Measurements from ENCODE around the gene WDR4.
"Not testable (repeated sequence)": the region's sequence is repeated elsewhere in the genome, so short reads cannot be mapped to it uniquely, and the experiment has no call there.

The WDR4 gene

DNA sequence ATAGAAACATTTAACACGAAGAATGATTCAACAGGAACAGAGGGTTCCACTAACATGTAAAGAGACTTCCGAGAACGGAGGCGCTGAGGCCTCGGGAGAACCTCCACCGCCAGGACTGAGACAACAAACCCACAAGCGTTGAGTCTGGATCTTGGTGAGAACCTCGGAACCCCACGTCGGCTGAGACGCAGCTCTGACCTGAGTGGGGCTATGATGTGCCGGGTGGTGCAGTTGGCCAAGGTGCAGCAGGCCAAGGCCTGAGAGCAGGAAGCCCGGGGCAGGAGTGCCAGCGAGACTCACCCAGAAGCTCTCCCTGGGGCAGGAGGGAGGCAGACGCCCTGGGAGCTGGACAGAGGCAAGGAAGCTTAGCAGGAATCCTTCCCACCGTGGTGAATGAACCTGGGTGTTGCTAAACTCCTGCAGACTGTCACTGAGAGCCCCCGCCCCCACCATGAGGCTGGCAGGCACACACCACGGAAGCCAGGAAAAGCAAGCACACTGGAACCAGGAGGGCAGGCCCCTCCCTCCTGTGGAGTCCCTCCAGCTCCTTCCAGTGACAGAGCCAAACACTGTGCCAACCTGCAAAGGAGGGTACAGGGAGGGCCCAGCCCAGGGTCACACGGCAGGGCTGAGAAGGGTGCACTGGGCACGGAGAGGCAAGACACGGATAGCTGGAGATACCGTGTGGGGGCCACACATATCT lies 34.8 kb downstream of the WDR4 start:
- Histone ChIP-seq H3K4me3 (ENCODE audit: low read length) (no peak overlapping the region), H3K4me1 (ENCODE audit: control insufficient read depth, low read length) (no peaks in the 10 kb centered on the region), H3F3A (ENCODE audit: control insufficient read depth, insufficient read depth) (no peaks in the 10 kb centered on the region), H3K4me2 (ENCODE audit: low read length) (no peak overlapping the region), H4K20me1 (ENCODE audit: control insufficient read depth, insufficient read depth, low read depth, low read length) (peaks cover 10% of the 10 kb centered on the region; the same call in 1 of the 2 replicates), H3K27ac (ENCODE audit: low read depth, low read length) (no peak overlapping the region), H3K9me2 (replicated peaks; ENCODE audit: control insufficient read depth, low read length) (no peaks in the 10 kb centered on the region), H3K27me3 (ENCODE audit: control insufficient read depth, low read length) (no peaks in the 10 kb centered on the region), H3K9me3 (ENCODE audit: control insufficient read depth, insufficient read depth, low read length) (no peaks in the 10 kb centered on the region), H3K36me3 (ENCODE audit: control insufficient read depth, low read length) (peaks cover 88% of the 10 kb centered on the region), H3K79me2 (ENCODE audit: control insufficient read depth, low read length) (peaks cover 62% of the 10 kb centered on the region)
- TF ChIP-seq, protein P1, sequence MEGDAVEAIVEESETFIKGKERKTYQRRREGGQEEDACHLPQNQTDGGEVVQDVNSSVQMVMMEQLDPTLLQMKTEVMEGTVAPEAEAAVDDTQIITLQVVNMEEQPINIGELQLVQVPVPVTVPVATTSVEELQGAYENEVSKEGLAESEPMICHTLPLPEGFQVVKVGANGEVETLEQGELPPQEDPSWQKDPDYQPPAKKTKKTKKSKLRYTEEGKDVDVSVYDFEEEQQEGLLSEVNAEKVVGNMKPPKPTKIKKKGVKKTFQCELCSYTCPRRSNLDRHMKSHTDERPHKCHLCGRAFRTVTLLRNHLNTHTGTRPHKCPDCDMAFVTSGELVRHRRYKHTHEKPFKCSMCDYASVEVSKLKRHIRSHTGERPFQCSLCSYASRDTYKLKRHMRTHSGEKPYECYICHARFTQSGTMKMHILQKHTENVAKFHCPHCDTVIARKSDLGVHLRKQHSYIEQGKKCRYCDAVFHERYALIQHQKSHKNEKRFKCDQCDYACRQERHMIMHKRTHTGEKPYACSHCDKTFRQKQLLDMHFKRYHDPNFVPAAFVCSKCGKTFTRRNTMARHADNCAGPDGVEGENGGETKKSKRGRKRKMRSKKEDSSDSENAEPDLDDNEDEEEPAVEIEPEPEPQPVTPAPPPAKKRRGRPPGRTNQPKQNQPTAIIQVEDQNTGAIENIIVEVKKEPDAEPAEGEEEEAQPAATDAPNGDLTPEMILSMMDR (IDR thresholded peaks at IDR 0.05; ENCODE audit: low read depth, low read length, poor library complexity, severe bottlenecking): no peak
- TF ChIP-seq EZH2phosphoT487 (IDR thresholded peaks at IDR 0.05; ENCODE audit: borderline replicate concordance, low read length): no peak

DNA sequence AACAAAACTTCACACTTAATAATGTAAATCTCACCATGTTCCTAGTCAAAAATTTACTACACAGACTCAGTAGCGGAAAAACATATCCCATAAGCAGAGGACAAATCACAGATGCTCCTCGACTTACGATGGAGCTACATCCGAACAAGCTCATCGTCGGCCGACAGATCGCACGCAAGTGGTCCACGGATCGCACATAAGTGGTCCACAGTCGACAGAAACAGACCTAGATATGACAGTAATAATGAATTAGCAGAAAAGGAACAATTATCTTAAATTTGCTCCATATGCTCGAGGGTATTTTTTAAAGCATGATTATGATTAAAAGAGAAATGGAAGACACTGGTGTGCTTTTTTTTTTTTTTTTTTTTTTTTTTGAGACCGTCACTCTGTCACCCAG lies 36.3 kb downstream of the WDR4 start:
- Histone ChIP-seq H3K27ac (ENCODE audit: low read depth, low read length) (no peak overlapping the region), H3K36me3 (ENCODE audit: control insufficient read depth, low read length) (peaks cover 81% of the 10 kb centered on the region), H3K79me2 (ENCODE audit: control insufficient read depth, low read length) (peaks cover 52% of the 10 kb centered on the region), H4K20me1 (ENCODE audit: control insufficient read depth, insufficient read depth, low read depth, low read length) (peaks cover 10% of the 10 kb centered on the region; the same call in 1 of the 2 replicates), H3F3A (ENCODE audit: control insufficient read depth, insufficient read depth) (no peaks in the 10 kb centered on the region), H3K9me2 (replicated peaks; ENCODE audit: control insufficient read depth, low read length) (no peaks in the 10 kb centered on the region), H3K4me3 (ENCODE audit: low read length) (no peak overlapping the region), H3K4me2 (ENCODE audit: low read length) (no peak overlapping the region), H3K27me3 (ENCODE audit: control insufficient read depth, low read length) (no peaks in the 10 kb centered on the region), H3K4me1 (ENCODE audit: control insufficient read depth, low read length) (no peaks in the 10 kb centered on the region), H3K9me3 (ENCODE audit: control insufficient read depth, insufficient read depth, low read length) (no peaks in the 10 kb centered on the region)
- TF ChIP-seq, protein P1 (IDR thresholded peaks at IDR 0.05; ENCODE audit: low read depth, low read length, poor library complexity, severe bottlenecking): no peak
- no peak for TF ChIP-seq EZH2phosphoT487 (IDR thresholded peaks at IDR 0.05; ENCODE audit: borderline replicate concordance, low read length)

DNA sequence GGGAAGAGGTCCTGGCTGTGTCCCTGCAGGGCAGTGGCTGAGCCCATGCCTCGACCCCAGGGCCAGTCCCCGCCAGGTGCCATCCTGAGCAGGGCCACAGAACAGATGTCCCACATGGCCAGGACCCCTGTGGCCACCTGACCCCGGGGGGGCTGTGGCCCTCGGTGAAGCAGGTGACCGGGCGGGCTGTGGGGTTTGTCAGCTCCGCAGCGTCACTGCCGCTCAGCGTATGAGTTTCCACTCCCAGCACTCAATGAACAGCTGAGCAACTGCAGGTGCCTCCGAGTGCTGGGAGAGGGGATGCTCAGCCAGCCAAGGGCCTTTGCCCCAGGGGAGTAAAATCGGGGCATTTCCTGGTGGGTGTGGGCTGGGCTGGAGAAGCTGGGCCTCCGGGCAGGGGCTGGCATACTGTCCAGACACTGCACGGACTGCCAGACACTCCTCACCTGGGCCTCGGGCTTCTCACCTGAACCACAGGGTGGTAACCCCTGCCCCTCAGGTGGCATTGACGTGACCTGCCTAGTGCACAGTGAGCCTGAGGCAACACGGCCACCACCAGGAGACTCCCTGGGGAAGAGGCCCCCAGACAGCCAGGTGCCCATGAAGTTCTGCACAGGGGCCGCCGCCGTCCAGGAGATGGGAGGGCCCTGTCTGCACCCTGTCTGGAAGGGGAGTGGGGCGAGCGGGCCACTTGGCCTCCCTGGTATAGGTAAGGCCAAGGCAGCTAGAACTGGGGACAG lies 37.3 kb downstream of the WDR4 start:
- not testable (repeated sequence) for H3K27me3 ChIP-seq (ENCODE audit: control insufficient read depth, low read length); H3K27ac ChIP-seq (ENCODE audit: low read depth, low read length); H3F3A ChIP-seq (ENCODE audit: control insufficient read depth, insufficient read depth); H3K4me3 ChIP-seq (ENCODE audit: low read length); H3K4me2 ChIP-seq (ENCODE audit: low read length); H3K9me3 ChIP-seq (ENCODE audit: control insufficient read depth, insufficient read depth, low read length); H4K20me1 ChIP-seq (ENCODE audit: control insufficient read depth, insufficient read depth, low read depth, low read length); H3K4me1 ChIP-seq (ENCODE audit: control insufficient read depth, low read length); H3K9me2 ChIP-seq (replicated peaks; ENCODE audit: control insufficient read depth, low read length)
- Histone ChIP-seq H3K36me3 (ENCODE audit: control insufficient read depth, low read length) (peaks cover 72% of the 10 kb centered on the region), H3K79me2 (ENCODE audit: control insufficient read depth, low read length) (peaks cover 43% of the 10 kb centered on the region)
